HG03196 (cell line): ENCODE data around the gene HCRTR1.
"Not testable (repeated sequence)": the region's sequence is repeated elsewhere in the genome, so short reads cannot be mapped to it uniquely, and the experiment has no call there.

Source experiments
- ATAC-seq: cut with Tn5 transposase; IDR thresholded peaks from one replicate; pipeline ENCODE4 v1.9.1; 2021; ENCODE audit not compliant: unreplicated experiment

Gene HCRTR1

GRCh38 chr1:31581821-31582810 lies 35.4 kb upstream of the HCRTR1 start:
- no peak for ATAC-seq

DNA sequence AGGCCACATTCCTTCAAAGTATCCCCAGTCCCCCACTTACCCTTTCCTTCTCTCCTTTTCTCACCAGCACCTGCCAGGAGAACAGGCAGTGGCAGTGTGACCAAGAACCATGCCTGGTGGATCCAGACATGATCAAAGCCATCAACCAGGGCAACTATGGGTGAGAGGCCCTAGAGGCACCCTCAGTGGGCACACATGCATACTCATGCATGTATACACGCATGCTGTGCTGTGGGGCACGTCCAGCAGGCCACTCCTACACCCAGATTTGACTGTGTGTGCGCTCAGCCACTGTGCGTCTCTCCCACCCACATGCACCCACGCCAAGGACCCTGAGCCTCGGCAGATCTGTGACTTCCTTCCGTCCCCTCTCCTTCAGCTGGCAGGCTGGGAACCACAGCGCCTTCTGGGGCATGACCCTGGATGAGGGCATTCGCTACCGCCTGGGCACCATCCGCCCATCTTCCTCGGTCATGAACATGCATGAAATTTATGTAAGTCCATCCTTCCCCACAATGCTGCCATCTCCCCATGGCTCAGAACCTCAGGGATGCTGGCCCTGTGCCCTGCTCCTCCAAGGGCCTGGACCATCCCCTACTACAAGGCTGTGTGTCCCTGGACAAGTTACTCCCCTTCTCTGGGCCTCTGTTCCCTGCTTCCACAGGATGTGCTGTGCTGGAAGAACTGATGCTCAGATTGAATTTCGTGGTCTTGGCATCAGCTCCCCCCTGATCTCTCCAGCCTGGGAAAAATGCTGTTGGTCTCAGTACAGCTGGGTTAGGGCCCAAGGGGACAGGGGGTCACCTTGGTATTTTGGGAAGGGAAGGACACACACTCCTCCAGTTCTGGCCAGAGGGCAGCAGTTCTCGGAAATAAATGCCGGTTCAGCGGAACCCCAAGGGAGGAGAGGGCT lies 34.2 kb upstream of the HCRTR1 start:
- ATAC-seq = no peak

- no peak for ATAC-seq
Measured at GRCh38 chr1:31583995-31584868, 33.3 kb upstream of the HCRTR1 start.

DNA sequence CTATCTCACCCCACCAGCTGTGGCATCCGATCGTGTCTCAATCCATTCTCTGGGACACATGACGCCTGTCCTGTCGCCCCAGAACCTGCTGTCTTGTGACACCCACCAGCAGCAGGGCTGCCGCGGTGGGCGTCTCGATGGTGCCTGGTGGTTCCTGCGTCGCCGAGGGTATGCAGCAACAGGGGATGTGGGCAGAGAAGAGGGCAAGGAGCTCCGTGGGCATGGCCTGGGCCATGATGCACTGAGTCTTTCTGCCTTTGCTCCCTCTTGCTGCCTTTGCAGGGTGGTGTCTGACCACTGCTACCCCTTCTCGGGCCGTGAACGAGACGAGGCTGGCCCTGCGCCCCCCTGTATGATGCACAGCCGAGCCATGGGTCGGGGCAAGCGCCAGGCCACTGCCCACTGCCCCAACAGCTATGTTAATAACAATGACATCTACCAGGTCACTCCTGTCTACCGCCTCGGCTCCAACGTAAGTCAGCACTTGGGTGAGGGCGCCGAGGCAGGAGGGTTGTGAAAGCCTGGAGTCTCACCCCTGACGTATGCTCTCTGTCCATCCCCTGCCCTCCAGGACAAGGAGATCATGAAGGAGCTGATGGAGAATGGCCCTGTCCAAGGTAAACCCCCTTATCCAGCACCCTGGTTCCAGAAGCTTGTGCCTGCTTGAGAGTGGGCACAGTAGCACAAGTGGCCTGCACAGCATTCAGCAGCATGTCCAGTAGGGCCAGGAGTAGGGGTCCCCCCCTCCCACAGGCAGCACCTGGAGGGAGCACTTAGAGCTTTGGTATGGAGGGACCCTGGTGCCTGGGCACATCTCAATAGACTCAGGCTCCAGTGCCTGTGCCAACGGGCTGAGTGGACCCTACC lies 32.4 kb upstream of the HCRTR1 start:
- no peak for ATAC-seq

- ATAC-seq = no peak
Measured at GRCh38 chr1:31585736-31586365, 31.6 kb upstream of the HCRTR1 start.

- ATAC-seq = no peak
Measured at GRCh38 chr1:31586376-31587327, 30.8 kb upstream of the HCRTR1 start.

DNA sequence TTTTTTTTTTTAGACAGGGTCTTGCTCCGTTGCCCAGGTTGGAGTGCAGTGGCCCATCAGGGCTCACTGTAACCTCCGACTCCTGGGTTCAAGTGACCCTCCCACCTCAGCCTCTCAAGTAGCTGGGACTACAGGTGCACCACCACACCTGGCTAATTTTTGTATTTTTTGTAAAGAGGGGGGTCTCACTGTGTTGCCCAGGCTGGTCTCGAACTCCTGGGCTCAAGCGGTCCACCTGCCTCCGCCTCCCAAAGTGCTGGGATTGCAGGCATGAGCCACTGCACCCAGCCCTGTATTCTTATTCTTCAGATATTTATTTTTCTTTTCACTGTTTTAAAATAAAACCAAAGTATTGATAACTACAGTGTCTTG lies 30.2 kb upstream of the HCRTR1 start:
- ATAC-seq = not testable (repeated sequence)

DNA sequence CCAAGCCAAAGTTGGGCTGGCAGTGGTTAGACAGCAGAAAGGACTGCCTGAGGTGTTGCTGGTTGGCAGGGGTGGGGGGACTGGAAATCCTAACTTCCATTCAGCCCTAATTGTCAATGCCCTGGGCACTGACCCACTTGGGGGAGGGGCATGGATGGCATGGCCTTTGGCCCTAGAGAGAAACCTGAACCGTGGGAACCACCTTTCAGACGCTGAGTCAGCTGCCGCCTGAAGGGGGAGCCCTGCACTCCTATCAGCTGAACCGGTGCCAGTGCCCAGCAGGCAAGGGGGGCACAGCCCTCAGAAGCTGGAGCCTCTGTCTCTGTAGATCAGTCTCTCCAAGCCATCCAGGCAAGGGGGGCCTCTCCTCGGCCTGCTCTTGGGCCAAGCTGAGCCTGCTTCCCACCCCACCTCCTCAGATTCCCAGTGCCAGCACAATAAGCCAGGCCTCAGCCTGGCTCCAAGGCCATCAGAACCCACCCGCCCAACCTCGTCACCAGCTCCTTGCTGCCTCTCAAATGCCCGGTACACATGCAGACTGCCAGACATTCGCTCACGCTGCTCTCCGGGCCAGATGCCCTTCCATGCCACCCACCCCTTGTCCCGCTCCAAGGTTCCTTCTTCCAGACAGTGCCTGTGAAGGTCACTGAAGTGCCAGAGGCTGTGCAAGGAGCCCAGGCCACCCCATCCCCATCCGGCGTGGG lies 29.6 kb upstream of the HCRTR1 start:
- ATAC-seq = no peak

- ATAC-seq = no peak
Measured at GRCh38 chr1:31588751-31589515, 28.6 kb upstream of the HCRTR1 start.

- ATAC-seq = no peak
Measured at GRCh38 chr1:31591425-31592093, 25.9 kb upstream of the HCRTR1 start.

- ATAC-seq = no peak
Measured at GRCh38 chr1:31592132-31592531, 25.4 kb upstream of the HCRTR1 start.

GRCh38 chr1:31593136-31593665 lies 24.3 kb upstream of the HCRTR1 start:
- no peak for ATAC-seq

DNA sequence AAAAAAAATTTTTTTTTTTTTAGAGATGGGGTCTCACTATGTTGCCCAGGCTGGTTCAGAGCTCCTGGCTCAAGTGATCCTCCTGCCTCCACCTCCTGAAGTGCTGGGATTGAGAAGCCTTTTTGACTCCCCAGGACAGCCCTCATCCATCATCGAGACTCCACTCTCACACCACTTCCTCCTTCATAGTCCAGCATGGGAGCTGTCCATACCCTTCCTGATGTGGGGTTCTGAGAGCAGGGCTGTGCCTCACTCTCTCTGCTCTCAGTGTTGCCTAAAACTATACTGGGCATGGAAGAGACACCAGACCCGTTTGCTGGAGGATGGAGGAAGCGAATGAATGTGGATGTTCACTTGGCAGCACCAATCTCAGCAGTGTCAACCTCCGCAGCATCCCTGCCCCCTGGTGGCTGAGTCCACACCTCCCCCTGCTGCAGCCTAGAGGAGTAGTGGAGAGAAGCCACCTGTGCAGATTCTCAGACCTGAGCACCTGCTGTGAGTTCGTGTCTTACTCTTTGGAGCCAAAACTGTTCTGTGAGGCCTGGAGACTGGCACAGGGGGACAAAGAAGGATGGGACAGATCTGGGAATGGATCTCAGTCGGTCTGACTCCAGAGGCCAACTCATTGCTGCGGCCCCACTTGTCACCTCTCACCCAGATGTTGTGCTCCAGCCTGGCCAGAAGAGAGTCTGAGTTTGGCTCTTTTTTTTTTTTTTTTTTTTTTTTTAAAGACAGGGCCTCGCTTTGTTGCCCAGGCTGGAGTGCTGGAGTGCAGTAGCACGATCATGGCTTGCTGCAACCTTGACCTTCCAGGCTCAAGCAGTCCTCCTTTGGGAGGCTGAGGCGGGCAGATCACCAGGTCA lies 23.5 kb upstream of the HCRTR1 start:
- no peak for ATAC-seq

DNA sequence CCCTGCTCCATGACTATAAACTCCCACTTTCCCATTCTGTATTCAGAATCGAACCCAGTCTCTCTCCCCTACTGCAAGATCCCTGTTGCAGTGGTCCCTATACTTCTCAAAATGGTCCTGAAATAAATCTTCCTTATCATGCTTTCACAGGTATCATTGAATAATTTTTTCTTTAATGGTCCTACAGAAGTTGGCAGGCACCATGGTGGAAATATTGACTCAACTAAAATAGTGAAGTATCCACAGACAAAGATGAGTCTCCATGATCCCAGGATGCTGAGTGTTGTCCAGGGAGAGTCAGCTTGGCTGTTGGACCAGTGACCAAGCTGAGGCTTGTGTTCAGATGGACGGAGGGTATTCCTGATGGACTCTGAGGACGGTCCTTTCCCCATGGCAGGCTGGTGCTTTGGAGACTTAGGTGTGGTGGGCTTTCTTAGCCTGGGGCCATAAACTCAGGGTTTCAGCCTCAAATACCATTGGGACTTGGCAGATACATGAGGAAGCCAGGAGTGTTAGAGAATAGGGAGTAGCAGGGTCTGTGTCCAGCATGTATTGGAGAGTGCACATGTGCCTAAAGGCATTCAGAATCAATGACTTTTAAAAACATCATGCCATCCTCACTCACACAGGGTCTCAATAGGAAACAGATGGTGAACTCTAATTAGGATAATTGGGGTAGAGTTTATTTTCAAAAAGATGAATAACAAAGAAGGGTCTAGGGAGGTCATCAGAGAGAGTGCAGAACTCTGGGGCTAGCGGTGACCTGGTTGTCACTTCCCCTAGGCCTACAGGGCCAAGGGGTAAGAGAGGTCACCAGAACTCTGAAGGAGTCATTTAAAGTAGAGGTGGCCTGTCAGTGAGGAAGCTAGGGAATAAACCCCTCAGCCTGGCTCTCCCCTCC lies 21.4 kb upstream of the HCRTR1 start:
- no peak for ATAC-seq
